ENCODE results near the gene LYPD3. TPM values are rescaled to one million over a fixed set of nuclear protein-coding genes. Genes with fewer than 3 reads are reported as not detected.
A peak's percentile ranks its signal among the peaks of the same experiment; 100 is the strongest.

Gene LYPD3
- total RNA-seq, 1 experiment from 2014 or later = 3.1 TPM

DNA sequence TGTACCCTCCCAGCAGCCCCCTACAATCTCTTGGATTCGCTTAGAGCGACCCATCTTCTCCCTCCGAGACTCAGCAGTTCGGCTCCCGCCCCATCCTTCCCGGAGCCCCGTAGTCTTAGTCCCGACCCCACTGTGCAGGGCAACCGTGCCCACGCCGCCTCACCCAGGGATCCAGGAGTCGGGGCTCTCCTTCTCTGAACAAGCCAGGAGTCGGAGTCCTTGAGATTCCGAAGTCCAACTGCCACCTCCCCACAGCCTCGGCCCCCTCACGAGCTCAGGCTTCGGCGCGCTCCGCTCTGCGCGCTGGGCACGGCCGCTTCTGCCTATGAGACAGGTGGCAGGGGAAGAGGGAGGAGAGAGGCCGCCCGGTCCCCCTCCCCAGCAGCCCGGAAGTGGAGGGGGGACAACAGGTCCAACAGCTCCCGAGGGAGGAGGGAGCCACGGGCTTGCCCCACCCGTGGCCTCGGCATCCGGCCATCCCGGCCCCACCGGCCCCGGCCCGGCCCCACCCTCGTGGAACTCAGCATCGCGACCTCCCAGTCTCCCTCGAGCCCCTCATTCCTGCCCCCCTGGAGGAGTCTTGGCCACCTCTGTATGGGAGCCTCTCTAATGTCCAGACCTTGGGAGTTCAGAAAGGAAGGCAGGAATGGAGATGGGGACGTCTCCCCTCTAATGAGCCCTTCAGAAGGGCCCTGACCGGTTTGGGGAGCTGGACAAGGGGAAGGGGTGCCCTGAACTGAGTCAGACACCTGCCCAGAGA is 39.2 kb upstream of the LYPD3 start, which contains the start of gene PHLDB3:
PHLDB3 (minus strand) TSS at position 321 of the 760 bp plus-strand sequence. CDS start 628 bp downstream, outside the sequence.
- H3K9me3 Mint-ChIP-seq (ENCODE audit: unreplicated experiment) = no peaks in the 10 kb centered on the region
- DNase-seq (ENCODE audit: unreplicated experiment) = no peak
- no peaks in the 10 kb centered on the region for H3K27me3 Mint-ChIP-seq (ENCODE audit: insufficient read depth, unreplicated experiment)
- CTCF ChIA-PET = interaction anchor here (0.7 to 3.4 kb wide), 5 partner anchors 15 to 1093 kb away, joined by 4 to 19 read pairs (median 5); no protein-coding TSS in a partner anchor
- TF ChIP-seq, protein P1, sequence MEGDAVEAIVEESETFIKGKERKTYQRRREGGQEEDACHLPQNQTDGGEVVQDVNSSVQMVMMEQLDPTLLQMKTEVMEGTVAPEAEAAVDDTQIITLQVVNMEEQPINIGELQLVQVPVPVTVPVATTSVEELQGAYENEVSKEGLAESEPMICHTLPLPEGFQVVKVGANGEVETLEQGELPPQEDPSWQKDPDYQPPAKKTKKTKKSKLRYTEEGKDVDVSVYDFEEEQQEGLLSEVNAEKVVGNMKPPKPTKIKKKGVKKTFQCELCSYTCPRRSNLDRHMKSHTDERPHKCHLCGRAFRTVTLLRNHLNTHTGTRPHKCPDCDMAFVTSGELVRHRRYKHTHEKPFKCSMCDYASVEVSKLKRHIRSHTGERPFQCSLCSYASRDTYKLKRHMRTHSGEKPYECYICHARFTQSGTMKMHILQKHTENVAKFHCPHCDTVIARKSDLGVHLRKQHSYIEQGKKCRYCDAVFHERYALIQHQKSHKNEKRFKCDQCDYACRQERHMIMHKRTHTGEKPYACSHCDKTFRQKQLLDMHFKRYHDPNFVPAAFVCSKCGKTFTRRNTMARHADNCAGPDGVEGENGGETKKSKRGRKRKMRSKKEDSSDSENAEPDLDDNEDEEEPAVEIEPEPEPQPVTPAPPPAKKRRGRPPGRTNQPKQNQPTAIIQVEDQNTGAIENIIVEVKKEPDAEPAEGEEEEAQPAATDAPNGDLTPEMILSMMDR (IDR thresholded peaks at IDR 0.05; ENCODE audit: unreplicated experiment) = no peak
- H3K36me3 Mint-ChIP-seq (ENCODE audit: insufficient read depth, unreplicated experiment) = peaks cover 48% of the 10 kb centered on the region
- POLR2A ChIA-PET = interaction anchor here (0.6 to 3.9 kb wide), 19 partner anchors 9 to 482 kb away, joined by 3 to 29 read pairs (median 5); partner anchors contain the start of genes ETHE1, LYPD3 and ZNF575
- H3K4me3 Mint-ChIP-seq (ENCODE audit: unreplicated experiment) = peak within 1 kb of the TSS; percentile 90
- H3K4me1 Mint-ChIP-seq (ENCODE audit: insufficient read depth, unreplicated experiment) = peaks cover 11% of the 10 kb centered on the region
- BruUV-seq (replicated peaks) = no TSS peak
- peak within 1 kb of the TSS; percentile 87 for H3K27ac Mint-ChIP-seq (ENCODE audit: low read depth, unreplicated experiment)
- intact Hi-C loops (cut with micrococcal nuclease) = loop anchor here (1.0 kb wide), 2 partner anchors 39 to 57 kb away; partner anchors contain the start of gene LYPD3

DNA sequence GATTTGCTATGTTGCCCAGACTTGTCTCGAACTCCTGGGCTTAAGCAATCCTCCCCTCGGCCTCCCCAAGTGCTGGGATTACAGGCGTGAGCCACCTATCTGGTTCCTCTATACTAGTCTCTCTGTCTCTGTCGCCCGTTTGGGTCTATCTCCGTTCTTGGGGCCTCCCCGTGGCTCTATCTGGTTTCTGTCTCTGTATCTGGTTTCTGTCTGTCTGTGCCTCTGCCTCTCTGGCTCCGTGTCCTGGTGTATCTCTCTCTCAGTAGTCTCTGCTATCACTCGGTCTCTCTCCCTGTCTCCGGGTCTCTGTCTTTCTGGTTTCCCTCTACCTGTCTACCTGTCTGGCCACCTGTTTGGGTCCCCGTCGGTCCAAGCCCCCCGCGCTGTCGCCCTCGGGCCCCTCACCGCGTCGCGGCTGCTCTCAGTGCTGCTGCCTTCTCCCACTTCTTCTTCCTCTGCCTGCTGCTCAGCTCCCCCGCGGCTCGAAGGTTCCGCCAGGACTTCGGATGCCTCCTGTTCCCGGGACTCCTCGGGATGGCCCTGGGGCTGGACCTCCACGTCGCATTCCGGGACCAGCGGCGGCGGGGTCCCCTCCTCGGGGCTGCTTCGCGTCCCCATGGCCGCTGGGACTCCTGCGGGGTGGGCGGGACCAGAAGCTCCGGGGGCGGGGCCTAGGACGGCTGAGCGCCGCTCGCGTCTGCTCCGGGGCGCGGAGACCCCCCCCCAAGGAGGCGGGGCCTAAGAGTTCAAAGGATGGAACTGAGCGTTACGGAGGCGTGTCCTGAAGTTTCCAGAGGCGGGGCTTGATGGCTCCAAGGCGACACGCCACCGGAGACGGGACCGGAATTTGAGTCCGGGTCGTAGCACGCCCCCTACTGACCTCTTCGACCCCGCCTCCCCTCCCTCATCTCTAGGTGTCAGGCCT is 38.4 kb upstream of the LYPD3 start:
- Mint-ChIP-seq H3K9me3 (ENCODE audit: unreplicated experiment) (no peaks in the 10 kb centered on the region), H3K36me3 (ENCODE audit: insufficient read depth, unreplicated experiment) (peaks cover 46% of the 10 kb centered on the region), H3K4me1 (ENCODE audit: insufficient read depth, unreplicated experiment) (peaks cover 11% of the 10 kb centered on the region), H3K27ac (ENCODE audit: low read depth, unreplicated experiment) (peak overlapping the region; percentile 87), H3K4me3 (ENCODE audit: unreplicated experiment) (peak overlapping the region; percentile 90), H3K27me3 (ENCODE audit: insufficient read depth, unreplicated experiment) (no peaks in the 10 kb centered on the region)
- CTCF ChIA-PET = interaction anchor here (0.5 to 3.4 kb wide), 9 partner anchors 11 to 580 kb away, joined by 3 to 19 read pairs (median 3); no protein-coding TSS in a partner anchor
- POLR2A ChIA-PET = interaction anchor here (0.6 to 3.9 kb wide), 18 partner anchors 9 to 481 kb away, joined by 3 to 29 read pairs (median 6); partner anchors contain the start of genes ETHE1, LYPD3 and ZNF575
- TF ChIP-seq, protein P1 (IDR thresholded peaks at IDR 0.05; ENCODE audit: unreplicated experiment) = no peak
- BruUV-seq (replicated peaks) = no TSS peak
- peak; percentile 94 for DNase-seq (ENCODE audit: unreplicated experiment)
- intact Hi-C loops (cut with micrococcal nuclease) = loop anchor here (1.0 kb wide), 2 partner anchors 38 to 56 kb away; partner anchors contain the start of gene LYPD3

DNA sequence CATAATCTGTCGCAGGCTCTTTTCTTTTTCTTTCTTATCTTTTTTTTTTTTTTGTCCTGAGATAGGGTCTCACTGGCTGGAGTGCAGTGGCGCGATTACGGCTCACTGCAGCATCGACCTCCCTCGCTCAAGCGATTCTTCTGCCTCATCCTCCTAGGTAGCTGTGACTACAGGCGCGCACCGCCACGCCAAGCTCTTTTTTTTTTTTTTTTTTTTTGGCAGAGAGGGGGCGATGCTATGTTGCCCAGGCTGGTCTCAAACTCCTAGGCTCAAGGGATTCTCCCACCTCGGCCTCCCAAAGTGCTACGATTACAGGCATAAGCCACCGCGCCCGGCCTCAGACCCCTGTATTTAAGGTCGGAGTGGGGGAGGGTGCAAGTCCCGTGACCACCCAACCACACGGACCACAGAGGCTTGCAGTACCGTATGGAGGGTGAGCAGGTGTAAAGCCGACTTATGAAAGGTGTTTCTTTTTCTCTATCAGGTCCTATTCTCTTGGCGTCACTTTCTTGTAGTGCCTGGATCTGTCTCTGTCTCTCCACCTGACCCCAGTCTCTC is 37.1 kb upstream of the LYPD3 start:
- no TSS peak for BruUV-seq (replicated peaks)
- peaks cover 41% of the 10 kb centered on the region for H3K36me3 Mint-ChIP-seq (ENCODE audit: insufficient read depth, unreplicated experiment)
- H3K9me3 Mint-ChIP-seq (ENCODE audit: unreplicated experiment) = no peaks in the 10 kb centered on the region
- intact Hi-C loops (cut with micrococcal nuclease) = no loop called here
- CTCF ChIA-PET = interaction anchor here (0.6 to 1.2 kb wide), 5 partner anchors 12 to 579 kb away, joined by 3 to 4 read pairs (median 3); no protein-coding TSS in a partner anchor
- DNase-seq (ENCODE audit: unreplicated experiment) = no peak
- H3K4me1 Mint-ChIP-seq (ENCODE audit: insufficient read depth, unreplicated experiment) = peaks cover 11% of the 10 kb centered on the region
- H3K4me3 Mint-ChIP-seq (ENCODE audit: unreplicated experiment) = peak overlapping the region; percentile 90
- no peak overlapping the region for H3K27ac Mint-ChIP-seq (ENCODE audit: low read depth, unreplicated experiment)
- POLR2A ChIA-PET = interaction anchor here (1.6 to 3.9 kb wide), 4 partner anchors 23 to 39 kb away, joined by 6 to 29 read pairs (median 12); partner anchors contain the start of genes ETHE1 and ZNF575
- TF ChIP-seq, protein P1 (IDR thresholded peaks at IDR 0.05; ENCODE audit: unreplicated experiment) = no peak
- H3K27me3 Mint-ChIP-seq (ENCODE audit: insufficient read depth, unreplicated experiment) = no peaks in the 10 kb centered on the region

Measured in MCF 10A (cell line).